AG09309 (cell line): ENCODE results near the gene PTPRU.

Experiments
- DNase-seq: peaks from one replicate; pipeline ENCODE4 v3.0.0-alpha.2; 2010; ENCODE audit warnings: low read depth
- H3K4me3 ChIP-seq: 2 replicates; pipeline ENCODE4 v1.5.1; 2011; ENCODE audit warnings: mild to moderate bottlenecking, low read depth, low read length, moderate library complexity; ENCODE audit not compliant: control insufficient read depth
- CTCF ChIP-seq: IDR thresholded peaks from 2 replicates; pipeline ENCODE4 v1.5.1; 2011; ENCODE audit warnings: mild to moderate bottlenecking, low read depth, low read length, inconsistent platforms; ENCODE audit not compliant: insufficient read depth, control insufficient read depth; ENCODE audit errors: missing control alignments

The PTPRU gene

GRCh38 chr1:29357452-29357851 lies 121.1 kb downstream of the PTPRU start:
- TF ChIP-seq CTCF = no peak
- H3K4me3 ChIP-seq = no peak overlapping the region
- DNase-seq = no peak

GRCh38 chr1:29358183-29358582 lies 121.9 kb downstream of the PTPRU start:
- TF ChIP-seq CTCF = no peak
- no peak for DNase-seq
- no peak overlapping the region for H3K4me3 ChIP-seq

DNA sequence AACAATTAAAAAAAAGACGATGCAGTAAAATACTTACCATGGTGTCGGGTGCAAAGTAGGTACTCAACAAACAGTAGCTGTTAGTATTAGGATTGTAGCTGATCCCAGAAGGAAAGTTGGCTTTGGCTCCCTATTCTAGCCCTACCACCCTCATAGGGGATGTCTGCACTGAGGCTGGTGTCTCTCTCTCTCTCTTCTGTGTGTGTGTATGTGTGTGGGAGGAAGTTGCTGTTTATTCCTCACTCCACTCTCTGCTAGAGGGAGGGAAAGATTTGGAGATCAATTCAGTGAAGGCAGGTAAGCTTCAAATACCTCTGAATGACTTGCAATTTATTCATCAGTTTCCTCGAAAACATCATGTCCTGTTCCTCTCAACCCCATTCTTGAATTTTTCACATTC lies 124.4 kb downstream of the PTPRU start:
- no peak for DNase-seq
- no peak overlapping the region for H3K4me3 ChIP-seq
- TF ChIP-seq CTCF = no peak

DNA sequence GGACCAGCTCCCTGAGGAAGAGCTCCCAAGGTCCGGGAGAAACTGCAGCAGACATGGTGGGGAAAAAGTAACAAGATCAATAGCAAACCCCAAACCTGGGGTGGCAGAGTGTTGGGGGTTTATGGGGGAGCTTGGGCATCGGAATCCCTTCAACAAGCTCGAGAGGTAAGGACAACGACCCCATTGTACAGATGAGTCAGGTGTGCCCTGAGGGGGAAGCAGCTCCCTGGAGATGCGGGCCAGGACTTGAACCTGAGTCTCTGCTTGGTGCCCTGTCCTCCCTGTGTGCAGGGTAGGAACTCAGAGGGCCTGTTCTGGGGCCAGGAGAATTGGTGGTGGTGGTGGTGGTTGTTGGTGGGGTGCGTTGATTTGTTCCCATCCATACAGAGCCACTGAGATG lies 125.4 kb downstream of the PTPRU start:
- DNase-seq = no peak
- TF ChIP-seq CTCF = no peak
- no peak overlapping the region for H3K4me3 ChIP-seq

- no peak for TF ChIP-seq CTCF
- no peak for DNase-seq
- no peak overlapping the region for H3K4me3 ChIP-seq
These were observed 125.8 kb downstream of the PTPRU start for GRCh38 chr1:29362116-29362515.

GRCh38 chr1:29362764-29363163 lies 126.4 kb downstream of the PTPRU start:
- TF ChIP-seq CTCF = no peak
- no peak overlapping the region for H3K4me3 ChIP-seq
- no peak for DNase-seq

DNA sequence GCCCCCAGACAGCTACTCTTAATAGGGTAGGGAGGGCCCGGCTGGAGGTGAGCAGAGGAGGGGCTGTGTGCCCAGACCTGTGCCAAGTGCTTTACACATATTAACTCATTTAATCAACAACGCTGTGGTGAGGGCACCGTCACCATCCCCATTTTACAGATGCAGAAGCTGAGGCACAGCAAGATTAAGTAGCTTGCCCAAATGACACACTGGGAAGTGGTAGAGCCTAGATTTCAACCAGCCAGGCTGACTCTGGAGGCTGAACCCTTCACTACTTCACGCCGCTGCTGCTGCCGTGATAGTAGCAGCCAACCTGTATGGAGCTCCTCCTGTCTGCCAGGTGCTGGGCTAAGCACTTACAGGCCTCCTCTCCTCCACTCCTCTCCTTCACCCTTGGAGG lies 127.2 kb downstream of the PTPRU start:
- DNase-seq = no peak
- no peak for TF ChIP-seq CTCF
- H3K4me3 ChIP-seq = no peak overlapping the region
